Sigmoid colon (tissue), 7 donors: ENCODE measurements around the gene ANAPC15. TPM values are rescaled to one million over a fixed set of nuclear protein-coding genes. Genes with fewer than 3 reads are reported as not detected.

Experiments used
- DNase-seq: peaks from one replicate; pipeline ENCODE4 v3.0.0-alpha.2; 2019
- H3K27ac ChIP-seq, 4 donors: fragments of 200-600 bp; sonication (generic); one replicate each; pipeline ENCODE4 v1.5.1; 2016 to 2019; ENCODE audit warnings: mild to moderate bottlenecking in 1 of 4
- H3K27me3 ChIP-seq, 3 donors: fragments of 200-600 bp; sonication (generic); one replicate each; pipeline ENCODE4 v1.5.1; 2019; ENCODE audit warnings: mild to moderate bottlenecking in 1 of 3
- H3K36me3 ChIP-seq, 4 donors: fragments of 200-600 bp; sonication (generic); one replicate each; pipeline ENCODE4 v1.5.1; 2016 to 2019
- H3K4me1 ChIP-seq, 4 donors: fragments of 200-600 bp; sonication (generic); one replicate each; pipeline ENCODE4 v1.5.1; 2017 to 2019
- H3K4me3 ChIP-seq, 4 donors: fragments of 200-600 bp; sonication (generic); one replicate each; pipeline ENCODE4 v1.5.1; 2017 to 2019; ENCODE audit warnings: mild to moderate bottlenecking in 2 of 4, moderate library complexity in 1 of 4
- H3K9me3 ChIP-seq, 4 donors: fragments of 200-600 bp in 3 of 4; sonication (generic) in 3 of 4; one replicate each; pipeline versions ENCODE4 v1.5.1 to v1.6.1; 2013 to 2019
- CTCF ChIP-seq, 4 experiments: fragments of 450-650 bp in 3 of 4; fragments of 200-600 bp in 1 of 4; IDR thresholded peaks; one replicate each; pipeline ENCODE4 v1.5.1; 2016 to 2019; ENCODE audit warnings: antibody characterized with exemption in 4 of 4, mild to moderate bottlenecking in 3 of 4, moderate library complexity in 2 of 4
- EP300 ChIP-seq, 4 donors: sonication (generic); formaldehyde crosslinking; IDR thresholded peaks; one replicate each; pipeline ENCODE4 v1.6.1; 2017; ENCODE audit warnings: antibody characterized with exemption in 4 of 4
- POLR2A ChIP-seq, 2 donors: fragments of 450-650 bp; IDR thresholded peaks; one replicate each; pipeline ENCODE4 v1.6.1; 2016; ENCODE audit warnings: antibody characterized with exemption in 2 of 2, mild to moderate bottlenecking in 2 of 2, moderate library complexity in 2 of 2
- POLR2AphosphoS5 ChIP-seq, 4 donors: sonication (generic); formaldehyde crosslinking; IDR thresholded peaks; one replicate each; pipeline ENCODE4 v1.6.1; 2017; ENCODE audit warnings: antibody characterized with exemption in 4 of 4
- WGBS, 2 donors: extraction: QIAGEN DNeasy Blood & Tissue Kit; methylation state at CpG; one replicate each; pipeline ENCODE4 v1.1.7; 2013; 5-methylcytosine and 5-hydroxymethylcytosine counted together
- intact Hi-C: fragments of 100-400 bp; cut with DNase I; formaldehyde crosslinking; loops from one replicate; pipeline ENCODE4 v1.15.1; 2023
- polyA plus RNA-seq, 3 donors: library from polyadenylated mRNA; stranded (reverse); fragments of 200-250 nt; gene quantifications; one replicate each; pipeline ENCODE4 v1.2.3, GENCODE V29; 2013
- total RNA-seq, 4 donors: library from RNA; depleted of rRNA; stranded (reverse); fragments of >200 nt; gene quantifications; one replicate each; pipeline ENCODE4 v1.1.0, GENCODE V29; 2016
- donor health status: healthy with polysubstance abuse.
- donor health status: Bipolar disorder and iron deficiency.
- donor health status: healthy.

The ANAPC15 gene
- total RNA-seq, result 10 to 100 TPM; 48.5 to 77.1 (median 57.8) TPM
- polyA plus RNA-seq, result 10 to 100 TPM; 84.5 to 93.1 (median 89.0) TPM

- intact Hi-C loops, result loop anchor here (1.0 to 10.0 kb wide), 5 partner anchors 32 to 322 kb away; partner anchors contain the start of genes CLPB, INPPL1, LRRC51 and NUMA1
- TF ChIP-seq POLR2AphosphoS5 (IDR thresholded peaks at IDR 0.05) (peak; percentile 97 to 99 (median 97)), POLR2A (IDR thresholded peaks at IDR 0.05) (peak; percentile 93 to 97), CTCF (IDR thresholded peaks at IDR 0.05) (no peak), EP300 (IDR thresholded peaks at IDR 0.05) (no peak)
- H3K9me3 ChIP-seq, result no peaks in the 10 kb centered on the region
- no peaks in the 10 kb centered on the region for H3K27me3 ChIP-seq
- peak within 1 kb of the TSS; percentile 91 to 98 (median 96) for H3K27ac ChIP-seq
- DNase-seq, result peak; percentile 100
- peaks cover 0 to 19% (median 13%) of the 10 kb centered on the region in 4 donors for H3K4me1 ChIP-seq
- peaks cover 0 to 30% (median 4%) of the 10 kb centered on the region in 4 donors for H3K36me3 ChIP-seq
- WGBS, 2 donors, result 0% methylated on average over 49 of the region's 49 CpGs
- peak within 1 kb of the TSS; percentile 56 to 68 (median 62) for H3K4me3 ChIP-seq
These were observed at the start of gene ANAPC15 for GRCh38 chr11:72112143-72112977. TSS of gene ANAPC15 (minus strand) at chr11:72112695. CDS start at chr11:72111276, 1,419 bp downstream.

DNA sequence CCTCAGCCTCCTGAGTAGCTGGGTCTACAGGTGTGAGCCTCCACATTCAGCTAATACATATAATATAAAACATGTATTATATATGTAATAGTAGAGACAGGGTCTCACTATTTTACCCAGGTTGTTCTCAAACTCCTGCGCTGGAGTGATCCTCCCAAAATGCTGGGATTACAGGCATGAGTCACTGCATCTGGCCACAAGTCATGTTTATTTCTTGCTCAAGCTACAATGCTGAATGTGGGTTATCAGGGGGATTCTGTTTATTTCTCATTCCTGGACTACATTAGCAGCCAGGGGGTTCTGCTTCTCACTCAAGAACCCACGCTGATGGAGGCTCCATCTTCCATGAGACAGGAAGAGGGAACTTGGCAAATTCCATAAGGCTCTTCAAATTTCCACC lies 47.8 kb upstream of the ANAPC15 start:
- no peaks in the 10 kb centered on the region for H3K4me1 ChIP-seq
- H3K36me3 ChIP-seq, result no peaks in the 10 kb centered on the region
- H3K27ac ChIP-seq, result no peak overlapping the region
- no peak for DNase-seq
- no peak overlapping the region for H3K4me3 ChIP-seq
- no peak for TF ChIP-seq CTCF (IDR thresholded peaks at IDR 0.05)
- no peak for TF ChIP-seq POLR2A (IDR thresholded peaks at IDR 0.05)
- no peak for TF ChIP-seq POLR2AphosphoS5 (IDR thresholded peaks at IDR 0.05)
- no peak for TF ChIP-seq EP300 (IDR thresholded peaks at IDR 0.05)
- 83% methylated on average over 2 of the region's 2 CpGs for WGBS, 2 donors
- intact Hi-C loops, result no loop called here
- no peaks in the 10 kb centered on the region for H3K27me3 ChIP-seq
- H3K9me3 ChIP-seq, result no peaks in the 10 kb centered on the region

- H3K36me3 ChIP-seq, result no peaks in the 10 kb centered on the region
- no peaks in the 10 kb centered on the region for H3K4me1 ChIP-seq
- WGBS, 2 donors, result 57 to 81% methylated on average over 4 of the region's 4 CpGs
- no peak overlapping the region for H3K27ac ChIP-seq
- no peaks in the 10 kb centered on the region for H3K27me3 ChIP-seq
- no peak for DNase-seq
- no peaks in the 10 kb centered on the region for H3K9me3 ChIP-seq
- intact Hi-C loops, result no loop called here
- no peak overlapping the region for H3K4me3 ChIP-seq
- TF ChIP-seq POLR2AphosphoS5 (IDR thresholded peaks at IDR 0.05) (no peak), EP300 (IDR thresholded peaks at IDR 0.05) (no peak), POLR2A (IDR thresholded peaks at IDR 0.05) (no peak), CTCF (IDR thresholded peaks at IDR 0.05) (no peak)
These were observed 44.6 kb upstream of the ANAPC15 start for GRCh38 chr11:72157131-72157530.

- intact Hi-C loops, result no loop called here
- 89 to 94% methylated on average over 4 of the region's 4 CpGs for WGBS, 2 donors
These were observed 43.3 kb upstream of the ANAPC15 start for GRCh38 chr11:72155751-72156150.

More at GRCh38 chr11:72155751-72156150, 43.3 kb upstream of the ANAPC15 start:
- no peaks in the 10 kb centered on the region for H3K9me3 ChIP-seq
- no peak overlapping the region for H3K4me3 ChIP-seq
- no peak overlapping the region for H3K27ac ChIP-seq
- no peak for TF ChIP-seq CTCF (IDR thresholded peaks at IDR 0.05)
- TF ChIP-seq POLR2AphosphoS5 (IDR thresholded peaks at IDR 0.05), result no peak
- no peak for TF ChIP-seq EP300 (IDR thresholded peaks at IDR 0.05)
- no peak for TF ChIP-seq POLR2A (IDR thresholded peaks at IDR 0.05)
- no peaks in the 10 kb centered on the region for H3K27me3 ChIP-seq
- H3K36me3 ChIP-seq, result no peaks in the 10 kb centered on the region
- DNase-seq, result no peak
- H3K4me1 ChIP-seq, result no peaks in the 10 kb centered on the region
